Measurements from ENCODE around the gene NOC2L.
"Not testable (repeated sequence)": the region's sequence is repeated elsewhere in the genome, so short reads cannot be mapped to it uniquely, and the experiment has no call there.

NOC2L gene

GRCh38 chr1:993379-993995 lies 34.4 kb upstream of the NOC2L start:
- no peak for FAIRE-seq

GRCh38 chr1:992362-992761 lies 33.3 kb upstream of the NOC2L start:
- FAIRE-seq = no peak

- no peak for FAIRE-seq
These were observed 32.8 kb upstream of the NOC2L start for GRCh38 chr1:991895-992294.

GRCh38 chr1:991275-991674 lies 32.2 kb upstream of the NOC2L start:
- not testable (repeated sequence) for FAIRE-seq

GRCh38 chr1:988061-988460 lies 29.0 kb upstream of the NOC2L start:
- not testable (repeated sequence) for FAIRE-seq

GRCh38 chr1:985126-985525 lies 26.1 kb upstream of the NOC2L start:
- no peak for FAIRE-seq

GRCh38 chr1:984476-984814 lies 25.4 kb upstream of the NOC2L start:
- no peak for FAIRE-seq

GRCh38 chr1:983798-984475 lies 24.9 kb upstream of the NOC2L start:
- FAIRE-seq = no peak

- FAIRE-seq = no peak
These were observed 23.8 kb upstream of the NOC2L start for GRCh38 chr1:982765-983436.

- FAIRE-seq = no peak
These were observed 23.0 kb upstream of the NOC2L start, which contains the start of gene PERM1 for GRCh38 chr1:981955-982558. PERM1 (minus strand) TSS chr1:982093; CDS start chr1:981029, 1,064 bp downstream.

- FAIRE-seq = no peak
These were observed 22.5 kb upstream of the NOC2L start for GRCh38 chr1:981491-981954.

- no peak for FAIRE-seq
These were observed 21.7 kb upstream of the NOC2L start for GRCh38 chr1:980602-981395.

GRCh38 chr1:980137-980571 lies 21.1 kb upstream of the NOC2L start:
- no peak for FAIRE-seq

GRCh38 chr1:979744-980072 lies 20.7 kb upstream of the NOC2L start:
- FAIRE-seq = no peak

GRCh38 chr1:978835-979743 lies 20.0 kb upstream of the NOC2L start:
- no peak for FAIRE-seq

- FAIRE-seq = no peak
These were observed 19.2 kb upstream of the NOC2L start for GRCh38 chr1:978069-978834.

GRCh38 chr1:976791-977190 lies 17.7 kb upstream of the NOC2L start:
- FAIRE-seq = not testable (repeated sequence)

GRCh38 chr1:975896-976683 lies 17.0 kb upstream of the NOC2L start:
- FAIRE-seq = peak; percentile 31

- no peak for FAIRE-seq
These were observed 16.3 kb upstream of the NOC2L start for GRCh38 chr1:975365-975764.

GRCh38 chr1:974687-975328 lies 15.8 kb upstream of the NOC2L start:
- no peak for FAIRE-seq
